GM18526 (cell line): ENCODE results near the gene ATP2C2.

ENCODE experiments used
- POLR2A ChIP-seq: IDR thresholded peaks from 3 replicates; pipeline ENCODE4 v1.6.1; 2011; ENCODE audit not compliant: insufficient read length; ENCODE audit errors: extremely low read depth

Gene ATP2C2

DNA sequence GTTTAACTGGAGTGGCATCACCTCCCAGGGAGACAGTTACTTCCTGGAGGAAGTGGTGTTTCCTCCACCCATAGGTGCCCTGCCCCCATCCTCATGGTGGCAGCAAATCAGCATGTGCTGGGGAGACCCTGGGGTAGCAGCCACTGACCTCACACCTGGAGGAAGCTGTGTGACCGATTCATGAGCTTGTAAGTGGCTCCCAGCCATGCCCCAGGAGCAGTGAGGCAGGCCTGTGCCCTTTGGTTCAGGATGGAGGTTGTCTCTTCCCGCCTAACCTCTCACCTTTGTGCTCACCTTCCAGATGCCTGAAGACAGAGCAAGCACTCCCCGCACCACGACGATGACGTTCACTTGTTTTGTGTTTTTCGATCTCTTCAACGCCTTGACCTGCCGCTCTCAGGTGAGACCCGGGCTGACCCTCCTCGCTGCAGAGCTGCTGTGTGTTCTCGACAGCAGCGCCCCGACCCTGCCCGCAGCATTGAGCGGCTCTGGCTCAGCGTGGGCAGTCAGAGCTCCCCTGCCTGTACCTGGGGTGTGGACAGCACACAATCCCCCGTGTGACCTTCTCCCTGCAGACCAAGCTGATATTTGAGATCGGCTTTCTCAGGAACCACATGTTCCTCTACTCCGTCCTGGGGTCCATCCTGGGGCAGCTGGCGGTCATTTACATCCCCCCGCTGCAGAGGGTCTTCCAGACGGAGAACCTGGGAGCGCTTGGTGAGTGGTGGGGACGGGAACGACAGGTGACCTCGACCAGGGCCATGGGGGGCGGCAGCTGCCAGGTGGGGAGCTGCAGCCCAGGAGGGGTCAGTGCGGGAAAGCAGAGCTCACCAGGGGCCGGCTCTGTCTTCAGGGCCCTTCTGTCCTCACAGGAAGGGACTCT lies 93.3 kb downstream of the ATP2C2 start:
- no peak for TF ChIP-seq POLR2A

DNA sequence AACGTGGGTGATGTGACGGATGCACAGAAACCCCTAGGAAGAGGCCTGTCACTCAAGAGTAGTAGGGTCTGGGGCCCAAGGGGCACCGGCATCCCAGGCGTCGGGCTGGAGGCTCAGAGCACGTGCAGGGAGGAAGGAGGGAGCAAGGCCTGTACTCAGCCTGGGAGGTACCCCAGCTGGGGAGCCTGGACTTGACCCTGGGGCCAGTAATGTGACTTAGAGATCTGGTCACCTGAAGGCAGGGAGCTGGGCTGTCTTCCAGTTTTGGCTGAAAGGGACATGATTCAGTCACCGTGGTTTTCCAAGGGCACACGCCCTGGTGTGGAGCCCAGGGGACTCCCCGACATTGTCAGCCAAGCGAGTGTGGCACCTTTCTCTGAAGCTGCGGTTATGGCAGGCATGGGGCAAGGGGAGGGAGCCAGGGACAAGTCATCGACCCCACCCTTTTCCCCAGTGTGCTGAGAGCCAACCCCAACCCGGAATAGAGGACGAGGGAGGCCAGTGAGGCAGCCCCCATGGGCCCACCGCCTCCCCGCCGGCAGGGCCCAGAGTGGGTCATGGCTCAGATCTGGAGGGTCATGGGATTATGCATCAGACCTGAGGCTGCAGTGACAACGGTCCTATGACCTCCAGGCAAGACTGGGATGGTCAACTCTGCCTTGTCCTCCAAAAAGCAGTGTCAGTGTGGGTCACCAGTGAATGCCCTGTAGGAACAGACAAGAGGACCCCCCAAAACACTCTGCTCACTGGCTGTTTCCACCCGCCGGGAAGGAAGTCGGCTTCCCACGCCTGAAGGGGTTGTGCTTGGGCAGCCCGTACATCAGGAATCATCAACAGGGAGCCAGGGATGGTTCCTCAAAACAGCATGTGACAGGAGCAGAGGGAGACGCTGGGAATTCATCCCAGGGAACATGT lies 94.2 kb downstream of the ATP2C2 start:
- no peak for TF ChIP-seq POLR2A

DNA sequence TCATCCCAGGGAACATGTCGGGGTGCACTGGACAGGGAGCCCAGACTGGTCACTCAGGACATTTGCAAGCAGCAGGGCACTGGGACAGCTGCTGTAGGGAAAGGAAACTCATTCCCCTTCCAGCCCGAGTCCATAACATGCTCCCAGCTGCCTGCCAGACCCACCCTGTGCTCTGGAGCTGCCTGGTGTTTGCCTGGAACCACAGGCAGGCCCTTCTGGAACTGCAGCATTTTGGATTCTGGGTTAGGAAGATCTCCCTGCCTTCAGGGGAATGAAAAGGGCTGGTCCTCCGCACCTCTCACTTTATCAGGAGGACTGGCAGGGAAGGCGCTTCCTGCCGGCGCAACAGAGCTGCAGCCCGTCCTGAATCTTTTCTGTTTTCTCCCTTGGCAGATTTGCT lies 94.9 kb downstream of the ATP2C2 start:
- TF ChIP-seq POLR2A, result no peak

DNA sequence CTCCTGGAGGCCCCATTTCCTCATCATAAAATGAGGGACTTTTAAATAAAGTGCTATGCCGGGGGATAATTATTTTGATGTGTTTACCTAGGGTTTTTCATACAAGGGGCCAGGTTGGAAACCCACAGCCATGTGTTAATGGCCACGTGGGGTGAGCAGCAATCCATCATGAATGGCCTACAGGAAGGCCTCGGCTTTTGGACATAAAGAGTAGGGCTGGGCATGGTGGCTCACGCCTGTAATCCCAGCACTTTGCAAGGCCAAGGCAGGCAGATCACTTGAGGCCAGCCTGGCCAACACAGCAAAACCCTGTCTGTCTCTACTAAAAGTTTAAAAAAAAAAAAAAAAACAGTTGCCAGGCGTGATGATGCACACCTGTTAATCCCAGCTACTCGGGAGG lies 95.8 kb downstream of the ATP2C2 start:
- TF ChIP-seq POLR2A, result no peak

DNA sequence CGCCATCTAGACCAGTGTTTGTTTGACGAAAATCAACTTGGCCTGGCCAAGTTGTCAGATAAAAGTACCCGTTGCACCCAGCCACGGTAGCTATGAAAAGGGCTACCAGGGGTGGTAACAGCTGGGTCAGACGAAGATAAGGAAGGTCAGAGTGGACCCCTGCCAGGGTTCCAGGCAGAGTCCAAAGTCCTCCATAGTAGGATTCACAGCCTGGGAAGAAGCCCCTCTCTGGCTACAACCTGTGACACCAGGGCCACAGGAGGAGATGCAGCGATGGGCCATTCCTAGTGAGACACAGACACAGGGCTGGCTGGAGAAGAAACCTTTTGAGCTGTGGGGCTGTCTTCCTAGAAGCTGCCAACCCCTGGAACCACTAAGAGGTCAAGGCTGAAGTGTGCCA lies 96.8 kb downstream of the ATP2C2 start:
- TF ChIP-seq POLR2A, result no peak

DNA sequence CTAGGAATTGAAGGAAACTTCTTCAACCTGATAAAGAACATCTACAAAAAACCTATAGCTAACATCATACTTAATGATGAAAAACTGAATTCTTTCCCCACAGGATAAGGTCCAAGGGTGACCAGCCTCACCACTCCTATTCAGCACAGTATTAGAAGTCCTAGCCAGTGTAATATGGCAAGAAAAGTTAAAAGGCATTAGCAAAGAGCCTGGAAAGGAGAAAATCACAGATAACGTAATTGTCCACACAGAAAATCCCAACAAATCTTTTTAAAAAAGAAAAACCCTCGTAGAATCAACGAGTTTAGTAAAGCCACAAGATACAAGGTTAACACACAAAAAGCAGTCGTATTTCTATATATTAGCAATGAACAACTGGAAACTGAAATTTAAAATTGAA lies 98.4 kb downstream of the ATP2C2 start:
- TF ChIP-seq POLR2A, result no peak

DNA sequence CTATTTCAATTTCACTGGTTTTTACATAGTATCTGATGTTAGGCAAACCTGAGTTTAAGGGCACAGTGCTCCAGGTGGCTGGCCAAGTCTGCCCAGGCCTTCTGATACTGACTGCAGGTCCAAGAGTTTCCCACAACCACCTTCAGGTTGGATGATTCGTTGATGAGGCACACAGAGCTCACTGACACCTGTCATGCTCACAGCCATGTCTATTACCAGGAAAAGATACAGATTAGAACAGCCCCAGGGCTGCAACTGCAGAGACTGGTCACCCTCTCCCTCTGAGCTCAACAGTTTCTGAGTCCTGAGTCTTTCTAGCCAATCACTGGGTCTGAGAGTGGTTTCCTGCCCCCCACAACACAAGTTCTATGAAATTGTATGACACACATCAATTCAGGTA lies 98.9 kb downstream of the ATP2C2 start:
- no peak for TF ChIP-seq POLR2A

DNA sequence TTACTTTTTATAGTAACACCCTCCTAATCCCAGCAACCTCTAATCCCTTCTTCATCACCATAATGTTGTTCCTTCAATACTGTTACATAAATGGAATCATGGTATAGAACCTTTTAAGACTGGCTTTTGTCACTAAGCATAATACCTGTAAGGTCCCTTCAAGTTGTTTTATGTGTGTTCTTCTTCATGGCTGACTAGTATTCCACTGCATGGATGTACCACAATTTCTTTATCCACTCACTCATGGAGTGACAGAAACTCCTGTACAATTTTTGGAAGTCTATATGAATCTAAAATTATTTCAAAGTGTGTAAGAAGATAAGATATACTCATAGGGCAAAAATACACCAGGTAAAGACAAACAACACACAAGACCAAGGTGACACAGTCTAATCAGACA lies 99.4 kb downstream of the ATP2C2 start:
- TF ChIP-seq POLR2A, result no peak

DNA sequence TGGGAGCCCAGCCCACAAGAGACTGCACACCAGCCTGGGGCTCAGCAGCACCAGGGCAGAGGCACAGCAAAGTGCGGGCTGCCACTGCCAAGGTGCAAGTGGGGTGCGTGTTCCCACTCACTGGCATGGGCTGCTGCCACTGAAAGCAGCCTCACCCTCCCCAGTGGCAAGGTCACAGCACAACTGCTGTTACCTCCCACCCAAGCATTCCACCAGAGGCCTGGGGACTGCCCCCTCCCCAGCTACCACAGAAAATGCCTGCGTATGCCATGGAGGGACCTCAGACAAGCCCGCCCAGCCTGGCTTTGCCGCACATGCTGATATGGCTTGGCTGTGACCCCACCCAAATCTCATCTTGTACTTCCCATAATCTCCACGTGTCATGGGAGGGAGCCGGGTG lies 103.0 kb downstream of the ATP2C2 start:
- TF ChIP-seq POLR2A, result no peak

DNA sequence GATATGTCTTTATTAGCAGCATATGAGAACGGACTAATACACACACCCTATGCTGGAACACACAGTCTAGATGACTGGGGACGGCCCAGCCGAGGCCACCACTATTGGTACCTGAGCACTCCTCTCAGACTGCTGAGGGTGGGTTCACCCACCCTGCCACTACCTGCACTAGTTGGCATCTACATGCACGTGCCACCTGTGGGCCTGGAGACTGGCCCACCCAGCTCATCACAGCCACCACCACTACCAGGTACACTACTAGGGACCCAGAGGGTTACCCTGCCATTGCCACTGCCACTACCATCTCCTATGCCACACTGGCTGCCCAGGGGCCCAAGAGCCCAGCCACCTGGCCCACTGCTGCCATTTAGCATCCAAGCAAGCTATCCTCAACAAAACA lies 103.6 kb downstream of the ATP2C2 start:
- TF ChIP-seq POLR2A, result no peak

DNA sequence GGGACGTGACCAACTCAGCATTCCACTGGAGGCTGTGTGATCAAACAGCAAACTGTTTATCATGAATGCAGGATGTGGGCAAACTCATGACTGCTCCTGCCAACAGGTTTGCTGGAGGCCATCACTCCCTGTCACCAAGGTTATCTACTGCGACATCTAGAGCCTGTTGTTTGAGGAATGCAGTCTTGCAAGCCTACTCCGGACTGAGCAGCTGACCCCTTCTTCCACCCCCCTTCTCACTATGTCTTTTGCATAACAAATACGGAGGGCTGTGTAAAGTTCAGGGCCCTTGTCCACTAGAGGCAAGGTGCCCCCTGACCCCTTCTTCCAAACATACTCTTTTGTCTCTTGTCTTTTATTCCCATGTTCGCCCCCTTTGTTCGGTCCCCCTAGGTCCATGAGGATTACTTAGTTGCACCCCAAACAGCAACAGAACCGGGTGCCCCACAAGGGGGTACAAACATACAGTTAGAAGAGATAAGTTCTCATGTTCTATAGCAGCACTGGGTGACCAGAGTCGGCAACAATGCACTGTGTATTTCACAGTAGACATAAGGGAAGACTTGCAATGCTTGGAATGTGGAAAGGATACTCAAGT lies 107.4 kb downstream of the ATP2C2 start:
- no peak for TF ChIP-seq POLR2A

DNA sequence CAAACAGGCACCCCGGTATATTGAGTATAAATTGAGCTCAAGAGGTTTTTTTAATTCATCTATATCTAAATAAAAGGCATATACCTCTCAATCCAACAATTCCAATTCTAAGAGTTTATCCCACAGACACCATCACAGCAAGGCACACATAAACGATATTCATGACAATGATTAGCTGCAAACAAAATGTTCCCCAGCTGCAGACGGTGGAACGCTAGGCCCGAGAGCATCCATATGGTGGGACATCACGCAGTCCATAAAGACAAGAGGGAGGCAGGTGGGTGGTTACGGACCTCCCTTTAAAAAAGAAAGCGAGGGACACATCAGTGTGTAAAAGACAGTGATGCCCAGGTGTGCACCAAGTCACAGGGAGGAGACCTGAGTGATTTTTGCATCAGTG lies 108.1 kb downstream of the ATP2C2 start:
- TF ChIP-seq POLR2A, result no peak

DNA sequence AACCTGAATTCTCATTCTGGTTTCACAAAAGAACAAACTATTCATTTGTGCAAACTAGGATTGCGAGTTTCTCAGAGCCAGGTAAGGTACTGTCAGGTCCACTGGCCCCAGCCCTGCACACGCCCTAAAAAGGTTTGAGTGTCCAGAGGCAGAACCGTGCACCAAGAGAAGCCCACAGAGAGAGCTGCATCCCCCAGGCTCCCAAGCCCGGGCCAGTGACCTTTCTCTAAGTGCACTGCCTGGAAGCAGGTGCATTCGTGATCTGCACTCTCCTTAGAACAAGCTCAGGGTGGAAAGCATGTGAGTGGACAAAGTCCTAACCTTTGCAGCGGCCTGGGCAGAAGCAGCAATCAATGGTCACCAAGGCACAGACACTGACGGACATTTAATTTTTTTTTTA lies 109.3 kb downstream of the ATP2C2 start:
- TF ChIP-seq POLR2A, result no peak

DNA sequence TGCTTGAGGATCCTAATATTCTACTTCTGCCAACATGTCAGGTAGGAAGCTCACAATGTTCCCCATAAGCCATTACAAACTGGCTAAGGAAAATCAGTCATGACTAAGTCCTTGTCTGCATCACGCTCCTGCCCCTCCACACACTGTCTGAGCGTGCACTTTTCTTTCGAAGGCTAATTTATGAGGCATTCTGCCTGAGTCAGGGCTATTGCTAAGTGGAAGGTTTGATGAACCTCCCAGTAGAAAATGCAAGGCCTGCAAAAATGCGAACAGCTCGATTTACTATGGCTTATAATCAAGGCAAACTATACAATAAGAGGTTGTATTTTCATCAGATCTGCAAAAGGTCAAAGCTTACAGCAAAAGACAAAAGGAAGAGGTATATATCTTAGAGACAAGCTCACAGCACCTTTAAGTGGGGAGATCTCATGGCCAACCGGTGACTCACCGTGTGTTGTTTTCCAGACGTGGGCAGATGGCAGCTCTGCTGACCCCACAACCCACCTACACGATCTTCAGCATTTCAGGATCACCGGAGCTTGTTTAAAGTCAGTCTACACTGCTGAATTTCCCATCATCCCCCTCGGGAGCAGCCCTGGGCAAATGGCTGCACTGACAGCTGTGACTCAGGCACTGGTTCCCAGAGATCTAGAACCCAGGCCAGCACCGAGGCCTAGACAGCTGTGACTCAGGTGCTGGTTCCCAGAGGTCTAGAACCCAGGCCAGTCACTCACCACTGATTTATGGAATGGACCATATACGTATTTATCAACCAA lies 110.0 kb downstream of the ATP2C2 start:
- TF ChIP-seq POLR2A, result no peak
